Chondrocyte (in vitro differentiated cells): ENCODE results near the gene GUCY1A2. TPM values are rescaled to one million over a fixed set of nuclear protein-coding genes. Genes with fewer than 3 reads are reported as not detected.

Source experiments
- DNase-seq: peaks from one replicate; pipeline ENCODE4 v3.0.0; 2021; ENCODE audit warnings: mixed read lengths, low spot score
- H3K27ac Mint-ChIP-seq: one replicate; pipeline ENCODE4 v1.8.0; 2021; ENCODE audit warnings: mild to moderate bottlenecking, moderate library complexity, mixed read lengths; ENCODE audit not compliant: unreplicated experiment
- H3K27me3 Mint-ChIP-seq: 2 replicates; pipeline ENCODE4 v1.8.0; 2021; ENCODE audit warnings: low read depth, mixed read lengths
- H3K36me3 Mint-ChIP-seq: 2 replicates; pipeline ENCODE4 v1.8.0; 2021; ENCODE audit warnings: low read depth, mixed read lengths
- H3K4me1 Mint-ChIP-seq: 2 replicates; pipeline ENCODE4 v1.8.0; 2021; ENCODE audit warnings: low read depth, mild to moderate bottlenecking, mixed read lengths
- H3K4me3 Mint-ChIP-seq: one replicate; pipeline ENCODE4 v1.8.0; 2021; ENCODE audit warnings: mild to moderate bottlenecking, moderate library complexity, mixed read lengths; ENCODE audit not compliant: unreplicated experiment
- H3K9me3 Mint-ChIP-seq: 2 replicates; pipeline ENCODE4 v1.8.0; 2021; ENCODE audit warnings: low read depth, mixed read lengths
- CTCF ChIP-seq: fragments of 200-600 bp; sonication (generic); IDR thresholded peaks from 2 replicates; pipeline ENCODE4 v1.5.0; 2021; ENCODE audit warnings: antibody characterized with exemption, mild to moderate bottlenecking, moderate library complexity
- total RNA-seq: library from RNA; stranded (reverse); gene quantifications from 3 replicates; pipeline ENCODE4 v1.2.1, GENCODE V29; 2021

GUCY1A2 gene
- total RNA-seq, 1 donor from 2014 or later = 17.4 TPM

DNA sequence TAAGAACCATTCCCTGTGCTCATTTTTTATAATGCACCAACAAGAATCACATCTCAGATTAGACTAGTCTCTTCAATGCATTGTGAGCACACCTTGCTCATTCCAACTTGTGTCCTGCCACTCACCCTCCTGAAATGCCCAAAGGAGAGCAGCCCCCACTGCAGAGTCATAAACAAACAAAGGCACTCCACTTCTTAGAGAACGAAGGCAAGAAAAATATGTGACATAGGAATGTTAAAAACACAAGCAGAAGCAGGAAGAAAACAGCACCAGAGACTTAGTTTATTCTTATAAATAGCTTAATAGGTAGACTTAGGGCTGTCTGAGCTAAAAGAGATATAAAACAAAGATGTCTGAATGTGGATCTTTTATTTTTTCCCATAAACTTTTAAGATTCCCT is 57.2 kb downstream of the GUCY1A2 start:
- no peak overlapping the region for H3K4me3 Mint-ChIP-seq
- H3K36me3 Mint-ChIP-seq = peaks cover 6% of the 10 kb centered on the region

GRCh38 chr11:106959800-106960199 is 58.5 kb downstream of the GUCY1A2 start:
- TF ChIP-seq CTCF = no peak
- Mint-ChIP-seq H3K36me3 (peaks cover 9% of the 10 kb centered on the region), H3K4me3 (no peak overlapping the region), H3K9me3 (peaks cover 3% of the 10 kb centered on the region), H3K27me3 (no peaks in the 10 kb centered on the region), H3K27ac (peak overlapping the region; percentile 89), H3K4me1 (peaks cover 57% of the 10 kb centered on the region)
- DNase-seq = no peak

More for the DNA sequence above, 57.2 kb downstream of the GUCY1A2 start:
- H3K4me1 Mint-ChIP-seq = peaks cover 57% of the 10 kb centered on the region
- peak overlapping the region; percentile 89 for H3K27ac Mint-ChIP-seq
- TF ChIP-seq CTCF = no peak
- H3K9me3 Mint-ChIP-seq = no peaks in the 10 kb centered on the region
- no peaks in the 10 kb centered on the region for H3K27me3 Mint-ChIP-seq
- no peak for DNase-seq

GRCh38 chr11:106959386-106959785 is 58.9 kb downstream of the GUCY1A2 start:
- Mint-ChIP-seq H3K27ac (peak overlapping the region; percentile 89), H3K36me3 (peaks cover 9% of the 10 kb centered on the region)

GRCh38 chr11:106958517-106959248 is 59.6 kb downstream of the GUCY1A2 start:
- Mint-ChIP-seq H3K4me1 (peaks cover 51% of the 10 kb centered on the region), H3K27me3 (no peaks in the 10 kb centered on the region), H3K4me3 (no peak overlapping the region), H3K9me3 (peaks cover 3% of the 10 kb centered on the region), H3K27ac (peak overlapping the region; percentile 18), H3K36me3 (peaks cover 9% of the 10 kb centered on the region)
- DNase-seq = no peak
- no peak for TF ChIP-seq CTCF

More at GRCh38 chr11:106959386-106959785, 58.9 kb downstream of the GUCY1A2 start:
- Mint-ChIP-seq H3K4me3 (no peak overlapping the region), H3K27me3 (no peaks in the 10 kb centered on the region), H3K4me1 (peaks cover 57% of the 10 kb centered on the region), H3K9me3 (peaks cover 3% of the 10 kb centered on the region)
- no peak for TF ChIP-seq CTCF
- DNase-seq = no peak

DNA sequence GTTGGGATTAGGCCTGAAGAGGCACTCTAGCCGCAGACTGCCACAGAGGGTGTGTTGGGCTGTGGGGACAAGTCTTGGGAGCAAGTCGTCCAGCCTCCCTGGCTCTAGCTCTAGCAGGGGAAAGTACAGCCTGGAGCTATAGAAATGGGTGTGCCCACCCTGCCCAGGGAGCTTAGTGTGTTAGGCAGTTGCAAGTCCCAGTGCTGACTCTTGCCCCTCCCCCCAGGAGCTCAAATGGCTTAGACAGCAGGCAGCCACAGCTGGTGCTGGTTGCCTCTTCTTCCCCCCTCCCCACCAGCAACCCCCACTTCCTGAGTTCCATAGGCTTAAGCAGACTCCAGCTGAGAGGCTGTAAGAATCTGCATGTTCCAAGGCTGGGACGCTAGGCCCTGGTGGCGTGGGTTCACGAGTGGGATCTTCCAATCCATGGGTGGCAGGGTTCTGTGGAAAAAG is 61.2 kb downstream of the GUCY1A2 start:
- DNase-seq = peak; percentile 70
- TF ChIP-seq CTCF = no peak
- Mint-ChIP-seq H3K4me3 (no peak overlapping the region), H3K9me3 (peaks cover 3% of the 10 kb centered on the region), H3K27ac (no peak overlapping the region), H3K4me1 (peaks cover 41% of the 10 kb centered on the region), H3K27me3 (no peaks in the 10 kb centered on the region), H3K36me3 (peaks cover 9% of the 10 kb centered on the region)
